GM19455 (cell line): ENCODE data around the gene THADA.

Source experiments
- ATAC-seq: cut with Tn5 transposase; IDR thresholded peaks from one replicate; pipeline ENCODE4 v1.9.1; 2021; ENCODE audit not compliant: unreplicated experiment

THADA gene

GRCh38 chr2:43265001-43265400, 330.8 kb downstream of the THADA start:
- no peak for ATAC-seq

- ATAC-seq: no peak
Observed at GRCh38 chr2:43262951-43263350, 332.9 kb downstream of the THADA start.

DNA sequence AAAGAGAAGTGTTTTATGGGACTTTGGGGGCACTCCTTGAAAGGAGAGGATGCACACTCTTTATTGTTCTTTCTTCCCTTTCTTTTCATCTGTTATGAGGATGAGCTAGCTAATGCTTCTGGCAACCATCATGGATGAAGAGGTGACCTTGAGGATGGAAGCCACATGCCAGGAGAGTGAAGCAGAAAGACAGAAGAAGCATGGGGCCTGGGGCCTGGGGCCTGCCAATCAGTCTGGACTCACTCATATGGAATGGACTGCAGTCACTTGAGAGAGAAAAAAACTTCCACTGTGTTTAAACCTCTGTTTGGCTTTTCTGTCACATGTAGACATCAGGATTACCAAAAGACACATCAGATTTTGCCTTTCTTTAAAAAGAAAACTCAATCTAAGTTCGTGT, 333.6 kb downstream of the THADA start:
- ATAC-seq: no peak

- no peak for ATAC-seq
Observed at GRCh38 chr2:43259512-43259911, 336.3 kb downstream of the THADA start.

GRCh38 chr2:43258547-43259156, 337.2 kb downstream of the THADA start:
- ATAC-seq: no peak

- ATAC-seq: no peak
Observed at GRCh38 chr2:43255296-43255910, 340.4 kb downstream of the THADA start.

- ATAC-seq: no peak
Observed at GRCh38 chr2:43254331-43254730, 341.5 kb downstream of the THADA start.

- ATAC-seq: no peak
Observed at GRCh38 chr2:43251171-43251731, 344.6 kb downstream of the THADA start.

DNA sequence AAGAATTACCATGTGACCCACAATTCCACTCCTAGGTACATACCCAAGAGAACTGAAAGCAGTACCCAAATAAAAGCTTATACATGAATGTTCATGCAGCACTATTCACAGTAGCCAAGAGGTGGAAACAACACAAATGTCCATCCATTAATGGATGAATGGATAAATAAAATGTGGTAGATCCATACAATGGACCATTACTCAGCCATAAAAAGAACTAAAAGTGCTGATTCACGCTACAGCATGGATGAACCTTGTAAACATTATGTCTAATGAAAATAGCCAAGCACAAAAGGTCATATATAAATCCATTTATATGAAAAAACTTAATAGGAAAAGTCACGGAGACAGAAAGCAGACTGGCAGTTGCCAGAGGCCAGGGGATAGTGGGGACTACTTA, 345.8 kb downstream of the THADA start:
- ATAC-seq: no peak

- ATAC-seq: no peak
Observed at GRCh38 chr2:43248621-43249020, 347.2 kb downstream of the THADA start.

- ATAC-seq: no peak
Observed at GRCh38 chr2:43246641-43247040, 349.2 kb downstream of the THADA start.

- no peak for ATAC-seq
Observed at GRCh38 chr2:43241558-43241957, 354.3 kb downstream of the THADA start.

DNA sequence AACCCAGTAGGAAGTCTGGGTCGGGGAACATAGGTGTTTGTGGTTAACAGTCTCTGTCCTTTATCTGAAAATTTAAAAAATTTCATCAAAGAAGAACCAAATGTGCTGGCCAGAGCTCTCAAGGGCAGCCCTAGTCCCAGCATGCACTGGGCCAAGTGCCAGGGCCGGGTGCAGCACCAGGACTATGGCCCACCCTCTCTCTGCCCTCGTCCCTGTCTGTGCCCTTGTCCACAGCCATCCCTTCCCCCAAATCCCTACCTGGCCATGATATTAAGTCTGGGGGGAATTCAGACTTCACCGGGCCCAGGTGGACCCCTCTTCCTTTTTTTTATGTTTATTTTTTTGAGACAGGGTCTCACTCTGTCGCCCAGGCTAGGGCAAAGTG, 355.1 kb downstream of the THADA start:
- ATAC-seq: no peak

DNA sequence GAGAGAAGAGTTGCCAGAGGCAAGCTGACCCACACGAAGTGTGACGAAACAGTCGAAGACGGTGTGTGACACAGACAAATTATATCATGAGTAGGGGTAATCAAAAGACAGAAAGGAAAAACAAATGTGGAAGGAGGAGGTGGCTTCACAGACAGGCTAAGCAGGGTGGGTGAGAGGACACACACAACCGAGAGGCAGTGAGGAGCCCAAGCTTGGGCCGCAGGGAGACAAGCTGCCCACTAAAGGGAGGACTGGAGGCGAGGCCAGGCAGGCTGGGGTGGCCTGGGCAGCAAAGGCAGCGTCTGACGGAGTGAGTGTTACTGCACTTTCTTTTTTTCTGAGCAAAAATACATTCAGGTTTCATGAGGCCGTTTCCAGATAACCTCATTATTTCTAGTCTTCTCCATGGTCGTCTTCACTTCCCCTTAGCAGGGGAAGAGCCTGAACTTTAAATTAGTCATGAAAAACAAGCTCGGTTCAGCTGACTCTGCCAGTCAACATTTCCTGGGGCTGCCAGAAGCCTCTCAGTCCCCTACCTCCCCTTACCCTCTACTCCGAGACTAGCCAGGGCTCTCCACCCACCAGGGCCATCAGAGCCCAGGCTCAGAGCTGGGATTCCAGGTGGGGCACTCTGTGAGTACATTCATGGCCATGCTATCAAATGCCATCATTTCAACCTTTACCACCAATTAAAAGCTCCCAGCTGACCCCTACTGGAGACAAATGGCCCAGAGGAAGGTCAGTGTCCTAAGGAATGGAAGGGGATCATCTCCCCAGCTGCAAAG, 355.7 kb downstream of the THADA start:
- no peak for ATAC-seq

- ATAC-seq: no peak
Observed at GRCh38 chr2:43238813-43239212, 357.0 kb downstream of the THADA start.

DNA sequence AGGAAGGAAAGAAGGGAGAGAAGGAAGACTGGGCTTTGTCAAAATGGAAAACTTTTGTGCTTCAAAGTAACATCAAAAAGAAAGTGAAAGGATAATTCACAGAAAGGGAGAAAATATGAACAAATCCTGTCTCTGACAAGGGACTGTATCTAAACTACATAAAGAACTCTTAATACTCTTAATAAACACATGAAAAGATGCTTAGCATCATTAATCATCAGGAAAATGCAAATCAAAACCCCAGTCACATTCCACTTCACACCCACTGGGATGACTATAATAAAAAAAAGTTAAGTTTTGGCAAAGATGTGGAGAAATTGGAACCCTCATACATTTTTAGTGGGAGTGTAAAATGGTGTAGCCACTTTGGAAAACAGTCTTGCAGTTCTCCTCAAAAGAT, 357.7 kb downstream of the THADA start:
- no peak for ATAC-seq

DNA sequence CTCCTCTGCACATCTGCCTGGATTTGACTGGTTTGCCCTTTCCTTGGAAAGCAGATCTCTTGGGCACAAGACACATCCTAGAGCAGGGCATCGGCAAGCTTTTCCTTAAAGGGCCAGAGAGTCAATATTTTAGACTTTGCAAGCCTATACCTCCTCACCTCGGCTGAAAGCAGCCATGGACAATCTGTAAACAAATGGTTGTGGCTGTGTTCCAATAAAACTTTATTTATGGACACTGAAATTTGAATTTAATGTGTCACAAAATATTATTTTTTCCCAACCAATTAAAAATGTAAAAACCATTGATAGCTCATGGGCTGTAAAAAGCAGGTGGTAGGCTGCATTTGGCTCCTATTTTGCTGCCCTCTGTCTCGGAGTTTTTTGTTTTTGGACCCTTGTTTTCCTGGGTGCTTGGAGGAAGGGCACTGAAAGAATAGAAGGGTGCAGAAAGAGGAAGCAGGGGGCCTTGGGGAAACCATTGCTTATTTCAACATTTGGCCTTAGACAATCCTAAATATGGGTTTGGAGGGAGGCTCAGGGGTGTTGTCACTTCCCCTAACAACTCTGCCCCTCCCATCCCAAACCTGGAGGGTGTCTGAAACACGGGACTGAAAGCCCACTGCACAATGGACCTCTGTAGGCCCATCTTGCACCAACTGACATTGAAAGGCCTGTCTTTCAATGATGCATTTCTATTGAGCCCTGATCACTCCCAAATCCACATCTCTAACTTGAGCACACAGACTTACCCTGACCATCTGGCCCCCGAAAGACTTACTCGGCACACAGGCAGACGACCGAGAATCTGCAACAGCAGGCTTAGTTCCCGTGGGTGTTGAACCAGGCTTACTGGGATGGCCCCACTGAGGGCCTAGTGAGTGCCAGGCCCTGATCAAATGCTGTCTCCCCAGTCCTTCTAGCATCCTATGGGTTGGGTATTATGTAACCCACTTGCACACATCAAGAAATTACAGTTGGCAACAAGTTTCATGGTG, 362.3 kb downstream of the THADA start:
- ATAC-seq: no peak

- no peak for ATAC-seq
Observed at GRCh38 chr2:43230951-43231827, 364.6 kb downstream of the THADA start.

DNA sequence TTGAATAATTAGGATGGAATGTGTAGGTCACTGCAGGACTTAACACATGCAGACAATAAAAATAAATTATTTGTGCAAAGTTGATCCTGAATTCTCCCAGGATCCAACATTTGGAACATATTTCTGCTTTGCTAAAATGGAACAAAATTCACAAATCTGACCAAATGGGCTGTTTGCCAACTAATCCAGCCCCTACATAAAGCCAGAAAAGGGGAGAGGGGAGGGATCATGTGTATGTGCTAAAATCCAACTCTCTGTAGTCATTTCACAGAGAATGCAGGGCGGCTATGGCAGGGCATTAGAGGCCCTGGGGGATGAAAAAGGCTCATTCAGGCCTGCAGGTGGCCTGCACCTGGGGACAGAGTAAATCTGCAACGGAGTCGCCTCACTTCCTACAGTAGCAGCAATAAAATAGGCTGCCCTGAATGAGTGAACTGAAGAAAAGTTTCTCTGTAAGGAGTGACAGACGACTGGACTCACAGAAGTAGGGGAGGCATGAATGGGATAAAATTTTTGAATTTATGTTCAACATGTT, 365.4 kb downstream of the THADA start:
- no peak for ATAC-seq
